Stomach (tissue), 4 donors: ENCODE results near the gene ARSI.

Experiments used
- CTCF ChIP-seq, 7 experiments: fragments of 450-650 bp in 4 of 7; fragments of 200-600 bp in 3 of 7; sonication (generic) in 3 of 7; IDR thresholded peaks; one replicate each; pipeline ENCODE4 v1.5.1; 2016 to 2019; ENCODE audit warnings: antibody characterized with exemption in 7 of 7, control low read depth in 2 of 7, mild to moderate bottlenecking in 1 of 7
- POLR2A ChIP-seq, 4 donors: fragments of 450-650 bp; IDR thresholded peaks; one replicate each; pipeline ENCODE4 v1.6.1; 2016; ENCODE audit warnings: antibody characterized with exemption in 4 of 4, control low read depth in 2 of 4, mild to moderate bottlenecking in 1 of 4, moderate library complexity in 1 of 4

- no peak for TF ChIP-seq CTCF (IDR thresholded peaks at IDR 0.05)
- no peak for TF ChIP-seq POLR2A (IDR thresholded peaks at IDR 0.05)
Measured at GRCh38 chr5:150309886-150310239, 7.2 kb upstream of the ARSI start.
